Measurements from ENCODE around the gene METAP2. TPM values are rescaled to one million over a fixed set of nuclear protein-coding genes. Genes with fewer than 3 reads are reported as not detected.

Gene METAP2
- total and polyA plus RNA-seq, 2 donors (not counting 3 experiments of a cell fraction or from before 2014, with no cell fraction given) = 28.5 to 105 TPM

GRCh38 chr12:95439461-95440230 is 34.3 kb upstream of the METAP2 start:
- BruUV-seq (replicated peaks) = no TSS peak
- ChIA-PET POLR2A (no interaction called here), CTCF (no interaction called here)
- H3K27me3 ChIP-seq (ENCODE audit: control insufficient read depth in 2 of 2, insufficient read depth in 2 of 2, low read length in 2 of 2) = peaks cover 3 to 6% of the 10 kb centered on the region in 2 experiments
- no peaks in the 10 kb centered on the region for H4K20me1 ChIP-seq (replicated peaks; ENCODE audit: control insufficient read depth, extremely low read depth, insufficient read depth, low read length)
- no peaks in the 10 kb centered on the region for H3K36me3 ChIP-seq (ENCODE audit: control insufficient read depth in 2 of 2, extremely low read depth in 1 of 2, insufficient read depth in 2 of 2, low read length in 2 of 2)
- H2AFZ ChIP-seq (ENCODE audit: low read depth, low read length) = no peak overlapping the region
- no peak for FAIRE-seq
- dilution Hi-C loops (cut with MboI; ENCODE audit: extremely low pct_ligation_motif_present, low sequenced_read_pairs) (no loop called here), intact Hi-C loops (cut with micrococcal nuclease) (no loop called here)
- H3K9ac ChIP-seq (replicated peaks; ENCODE audit: extremely low read depth, insufficient read depth, low read length) = no peak overlapping the region
- no peak overlapping the region for H3K4me3 ChIP-seq (replicated peaks in 1 of 3; ENCODE audit: insufficient read depth in 1 of 3, low read depth in 1 of 3, low read length in 3 of 3)
- H3K79me2 ChIP-seq (ENCODE audit: control insufficient read depth, insufficient read depth, low read length) = no peaks in the 10 kb centered on the region
- no peaks in the 10 kb centered on the region for H3K9me1 ChIP-seq (replicated peaks; ENCODE audit: control insufficient read depth, extremely low read depth, insufficient read depth, low read length)
- H3K4me1 ChIP-seq (ENCODE audit: control insufficient read depth, extremely low read depth, insufficient read depth, low read length) = no peaks in the 10 kb centered on the region
- H3K4me2 ChIP-seq (ENCODE audit: insufficient read depth, low read length) = no peak overlapping the region
- DNase-seq (ENCODE audit: low read depth, low spot score) = no peak
- H3K27ac ChIP-seq (ENCODE audit: insufficient read depth, low read depth, low read length) = no peak overlapping the region
- no peaks in the 10 kb centered on the region for H3K9me3 ChIP-seq (replicated peaks; ENCODE audit: control insufficient read depth, insufficient read depth, low read length)
- no peak for TF ChIP-seq EZH2 (IDR thresholded peaks at IDR 0.05; ENCODE audit: borderline replicate concordance, low read depth, low read length, severe bottlenecking)
- TF ChIP-seq, protein P1, sequence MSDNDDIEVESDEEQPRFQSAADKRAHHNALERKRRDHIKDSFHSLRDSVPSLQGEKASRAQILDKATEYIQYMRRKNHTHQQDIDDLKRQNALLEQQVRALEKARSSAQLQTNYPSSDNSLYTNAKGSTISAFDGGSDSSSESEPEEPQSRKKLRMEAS (IDR thresholded peaks at IDR 0.05; ENCODE audit: insufficient read depth, insufficient read length) = no peak
- no peak for TF ChIP-seq GATA2 (IDR thresholded peaks at IDR 0.05; ENCODE audit: insufficient read depth, insufficient read length, low read depth, low read length)
- TF ChIP-seq MYC (IDR thresholded peaks at IDR 0.05; ENCODE audit: low read depth, low read length) = no peak
- TF ChIP-seq POLR2A (IDR thresholded peaks at IDR 0.05; ENCODE audit: low read depth, low read length) = no peak
- TF ChIP-seq, protein P2, sequence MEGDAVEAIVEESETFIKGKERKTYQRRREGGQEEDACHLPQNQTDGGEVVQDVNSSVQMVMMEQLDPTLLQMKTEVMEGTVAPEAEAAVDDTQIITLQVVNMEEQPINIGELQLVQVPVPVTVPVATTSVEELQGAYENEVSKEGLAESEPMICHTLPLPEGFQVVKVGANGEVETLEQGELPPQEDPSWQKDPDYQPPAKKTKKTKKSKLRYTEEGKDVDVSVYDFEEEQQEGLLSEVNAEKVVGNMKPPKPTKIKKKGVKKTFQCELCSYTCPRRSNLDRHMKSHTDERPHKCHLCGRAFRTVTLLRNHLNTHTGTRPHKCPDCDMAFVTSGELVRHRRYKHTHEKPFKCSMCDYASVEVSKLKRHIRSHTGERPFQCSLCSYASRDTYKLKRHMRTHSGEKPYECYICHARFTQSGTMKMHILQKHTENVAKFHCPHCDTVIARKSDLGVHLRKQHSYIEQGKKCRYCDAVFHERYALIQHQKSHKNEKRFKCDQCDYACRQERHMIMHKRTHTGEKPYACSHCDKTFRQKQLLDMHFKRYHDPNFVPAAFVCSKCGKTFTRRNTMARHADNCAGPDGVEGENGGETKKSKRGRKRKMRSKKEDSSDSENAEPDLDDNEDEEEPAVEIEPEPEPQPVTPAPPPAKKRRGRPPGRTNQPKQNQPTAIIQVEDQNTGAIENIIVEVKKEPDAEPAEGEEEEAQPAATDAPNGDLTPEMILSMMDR (IDR thresholded peaks at IDR 0.05; ENCODE audit: extremely low read depth in 1 of 2, insufficient read depth in 1 of 2, low read depth in 1 of 2, low read length in 2 of 2) = no peak
- TF ChIP-seq POLR2AphosphoS5 (IDR thresholded peaks at IDR 0.05; ENCODE audit: insufficient read depth, low read depth, low read length) = no peak
- TF ChIP-seq JUN (IDR thresholded peaks at IDR 0.05; ENCODE audit: borderline replicate concordance, insufficient read depth, insufficient read length, low read depth) = no peak
- no peak for TF ChIP-seq FOS (IDR thresholded peaks at IDR 0.05; ENCODE audit: borderline replicate concordance, insufficient read depth, low read length)

Data from endothelial cell of umbilical vein (primary cell).